PC-3 (cell line): ENCODE measurements around the gene PLOD1. TPM values are rescaled to one million over a fixed set of nuclear protein-coding genes. Genes with fewer than 3 reads are reported as not detected.

Source experiments
- ATAC-seq: fragments of 200-7000 bp; cut with Tn5 transposase; 2 replicates; pipeline ENCODE4 v1.9.1; 2020; ENCODE audit warnings: mild to moderate bottlenecking, moderate library complexity
- BruUV-seq: library from RNA; stranded (reverse); fragments of 400-500 nt; replicated peaks from 2 replicates; lab custom pipeline; 2021; lab: Mats Ljungman, UMichigan
- CTCF ChIA-PET: fragments of 300-600 bp; sonication (Branson Sonifier 250); formaldehyde crosslinking; loops from one replicate; lab custom pipeline; 2022; ENCODE audit warnings: antibody characterized with exemption; lab: Charles Lee
- POLR2A ChIA-PET: fragments of 300-600 bp; sonication (Branson Sonifier 250); formaldehyde crosslinking; loops from one replicate; lab custom pipeline; 2022; ENCODE audit warnings: antibody characterized with exemption; ENCODE audit not compliant: unreplicated experiment; lab: Charles Lee
- DNase-seq: peaks from one replicate; pipeline ENCODE4 v3.0.0-alpha.2; 2015
- H2AFZ ChIP-seq: fragments of 300-600 bp; sonication (generic); 2 replicates; pipeline ENCODE4 v1.6.0; 2016; ENCODE audit warnings: antibody characterized with exemption, low read length
- H3F3A ChIP-seq: fragments of 300-600 bp; sonication (generic); one replicate; pipeline ENCODE4 v1.6.0; 2017; ENCODE audit warnings: antibody characterized with exemption, low read length, control low read depth, mild to moderate bottlenecking; ENCODE audit not compliant: unreplicated experiment
- H3K27ac ChIP-seq: fragments of 300-600 bp; sonication (generic); 2 replicates; pipeline ENCODE4 v1.5.1; 2016; ENCODE audit warnings: mild to moderate bottlenecking, low read length
- H3K27me3 ChIP-seq: fragments of 300-600 bp; sonication (generic); 2 replicates; pipeline ENCODE4 v1.6.1; 2016; ENCODE audit warnings: low read length, mixed read lengths
- H3K36me3 ChIP-seq: fragments of 300-600 bp; sonication (generic); 2 replicates; pipeline ENCODE4 v1.6.1; 2016; ENCODE audit warnings: low read depth, mixed run types, low read length, mixed read lengths
- H3K4me1 ChIP-seq: fragments of 300-600 bp; sonication (generic); 2 replicates; pipeline ENCODE4 v1.5.1; 2016; ENCODE audit warnings: low read length; ENCODE audit not compliant: insufficient read depth
- H3K4me2 ChIP-seq: fragments of 300-600 bp; sonication (generic); 2 replicates; pipeline ENCODE4 v1.6.0; 2016; ENCODE audit warnings: low read length
- H3K4me3 ChIP-seq: fragments of 300-600 bp; sonication (generic); 2 replicates; pipeline ENCODE4 v1.5.1; 2016; ENCODE audit warnings: mild to moderate bottlenecking, low read length, mixed read lengths
- H3K79me2 ChIP-seq: fragments of 300-600 bp; sonication (generic); 2 replicates; pipeline ENCODE4 v1.6.1; 2017; ENCODE audit warnings: low read length, mixed read lengths
- H3K9ac ChIP-seq: fragments of 300-600 bp; sonication (generic); 2 replicates; pipeline ENCODE4 v1.6.0; 2016; ENCODE audit warnings: mild to moderate bottlenecking, low read length
- H3K9me2 ChIP-seq: fragments of 300-600 bp; sonication (generic); replicated peaks from 2 replicates; pipeline ENCODE4 v1.6.1; 2016; ENCODE audit warnings: mixed run types, low read length, mixed read lengths
- H3K9me3 ChIP-seq: fragments of 300-600 bp; sonication (generic); 2 replicates; pipeline ENCODE4 v1.6.1; 2016; ENCODE audit warnings: low read length, mixed read lengths
- H4K20me1 ChIP-seq: fragments of 300-600 bp; sonication (generic); 2 replicates; pipeline ENCODE4 v1.6.1; 2016; ENCODE audit warnings: low read length, mixed read lengths
- CTCF ChIP-seq: fragments of 300-600 bp; sonication (generic); conservative IDR thresholded peaks from 2 replicates; pipeline ENCODE4 v1.5.1; 2017; ENCODE audit warnings: antibody characterized with exemption, low read depth, mild to moderate bottlenecking, low read length
- EZH2 ChIP-seq: fragments of 300-600 bp; sonication (generic); IDR thresholded peaks from one replicate; pipeline ENCODE4 v1.6.1; 2017; ENCODE audit warnings: antibody characterized with exemption, mild to moderate bottlenecking, low read length; ENCODE audit not compliant: unreplicated experiment
- EZH2phosphoT487 ChIP-seq: fragments of 300-600 bp; sonication (generic); IDR thresholded peaks from 2 replicates; pipeline ENCODE4 v1.6.1; 2018; ENCODE audit warnings: mild to moderate bottlenecking, antibody characterized with exemption, low read length, borderline replicate concordance
- intact Hi-C: fragments of 100-400 bp; cut with micrococcal nuclease; formaldehyde crosslinking; loops from 2 replicates; pipeline ENCODE4 v1.9.0; 2023
- total RNA-seq: library from RNA; depleted of rRNA; stranded (reverse); fragments of >200 nt; gene quantifications from 2 replicates; pipeline ENCODE4 v1.2.3, GENCODE V29; 2014

Gene PLOD1
- total RNA-seq, 1 experiment from 2014 or later = 179 TPM

DNA sequence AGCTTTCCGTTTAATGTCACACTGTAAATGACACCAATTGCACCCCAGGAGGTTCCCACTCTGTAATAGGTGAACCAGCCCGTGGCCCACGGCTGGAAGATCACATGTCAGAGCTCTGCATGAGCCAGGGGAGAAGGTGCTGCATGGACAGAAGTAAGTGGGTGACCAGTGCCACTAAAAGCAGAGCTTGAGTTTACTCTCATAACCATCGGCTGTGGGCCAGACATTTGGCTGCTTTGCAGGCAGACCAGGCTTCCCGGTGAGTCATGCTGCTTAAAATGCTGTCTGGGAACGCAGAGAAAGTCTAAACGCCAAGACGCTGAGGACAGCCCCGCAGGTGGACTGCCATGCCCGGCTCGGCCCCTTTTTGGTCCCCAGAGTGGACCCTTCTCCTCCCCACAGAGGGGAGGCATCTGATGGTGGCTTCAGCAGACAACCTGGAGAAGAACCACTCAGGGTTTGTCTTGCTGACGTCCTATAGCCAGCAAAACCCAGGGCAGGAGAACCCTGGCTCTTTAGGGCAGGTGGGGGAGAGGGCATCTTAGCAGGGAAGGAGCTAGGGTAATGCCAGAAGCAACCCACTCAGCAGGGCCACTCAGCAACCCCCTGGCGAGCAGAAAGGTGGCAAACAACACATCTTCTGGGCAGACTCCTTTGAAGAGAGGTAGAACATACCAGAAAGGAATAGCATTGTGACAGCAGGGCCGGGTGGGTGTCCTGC, 15.6 kb upstream of the PLOD1 start:
- Histone ChIP-seq H3K79me2 (peaks cover 31% of the 10 kb centered on the region), H2AFZ (no peak overlapping the region; the same call in 1 of the 2 replicates), H3K36me3 (peaks cover 9% of the 10 kb centered on the region; the same call in 1 of the 2 replicates), H3K9ac (no peak overlapping the region), H3K9me2 (no peaks in the 10 kb centered on the region), H4K20me1 (peaks cover 16% of the 10 kb centered on the region; the same call in 1 of the 2 replicates), H3K9me3 (no peaks in the 10 kb centered on the region), H3K27ac (peak overlapping the region; percentile 43; the same call in 1 of the 2 replicates), H3K4me1 (peaks cover 21% of the 10 kb centered on the region), H3K4me3 (no peak overlapping the region), H3K27me3 (no peaks in the 10 kb centered on the region), H3F3A (no peaks in the 10 kb centered on the region), H3K4me2 (peak overlapping the region; percentile 71)
- DNase-seq = peak; percentile 86
- peak; percentile 97 for ATAC-seq
- ChIA-PET CTCF (interaction anchor here (0.6 to 1.2 kb wide), 2 partner anchors 15 to 48 kb away, joined by 7 to 9 read pairs; no protein-coding TSS in a partner anchor), POLR2A (interaction anchor here (0.7 to 2.2 kb wide), 3 partner anchors 10 to 18 kb away, joined by 5 to 28 read pairs (median 17); partner anchors contain the start of gene PLOD1)
- no TSS peak for BruUV-seq
- TF ChIP-seq CTCF (no peak), EZH2phosphoT487 (no peak), EZH2 (no peak)
- intact Hi-C loops = no loop called here

GRCh38 chr1:11919621-11920020, 14.9 kb upstream of the PLOD1 start:
- no TSS peak for BruUV-seq
- no peak for TF ChIP-seq CTCF
- H3K9ac ChIP-seq = no peak overlapping the region
- H3K4me3 ChIP-seq = no peak overlapping the region
- no peaks in the 10 kb centered on the region for H3K9me2 ChIP-seq
- intact Hi-C loops = no loop called here
- peaks cover 38% of the 10 kb centered on the region for H3K79me2 ChIP-seq
- H2AFZ ChIP-seq = no peak overlapping the region
- CTCF ChIA-PET = no interaction called here
- H3K27ac ChIP-seq = 0 out of 2 replicates have a peak overlapping the region, but pooled peaks have one; percentile 43
- H3K27me3 ChIP-seq = no peaks in the 10 kb centered on the region
- H4K20me1 ChIP-seq = peaks cover 21% of the 10 kb centered on the region
- H3K36me3 ChIP-seq = peaks cover 9% of the 10 kb centered on the region; the same call in 1 of the 2 replicates
- DNase-seq (no peak), ATAC-seq (no peak)
- no peak overlapping the region; the same call in 1 of the 2 replicates for H3K4me2 ChIP-seq
- no peaks in the 10 kb centered on the region for H3F3A ChIP-seq
- POLR2A ChIA-PET = interaction anchor here (2.2 kb wide), 1 partner anchor 11 kb away, joined by 28 read pairs; no protein-coding TSS in a partner anchor
- H3K9me3 ChIP-seq = no peaks in the 10 kb centered on the region
- peaks cover 24% of the 10 kb centered on the region for H3K4me1 ChIP-seq
